HPDE6-E6E7 (cell line): ENCODE results near the gene TUBGCP6.
A peak's percentile ranks its signal among the peaks of the same experiment; 100 is the strongest.

Experiments used
- DNase-seq: peaks from one replicate; pipeline ENCODE4 v3.0.0; 2011; ENCODE audit warnings: missing footprints; ENCODE audit errors: extremely low spot score

Gene TUBGCP6

GRCh38 chr22:50250555-50251476, 6.0 kb upstream of the TUBGCP6 start, which contains the start of gene HDAC10:
Gene HDAC10, minus strand, starts transcription at chr22:50251265. Its CDS starts 233 bp downstream, at chr22:50251032.
- DNase-seq: no peak

- DNase-seq: no peak
Observed at GRCh38 chr22:50250249-50250554, 5.4 kb upstream of the TUBGCP6 start.

GRCh38 chr22:50249341-50250248, 4.8 kb upstream of the TUBGCP6 start:
- DNase-seq: no peak

- no peak for DNase-seq
Observed at GRCh38 chr22:50248196-50249081, 3.6 kb upstream of the TUBGCP6 start.

- no peak for DNase-seq
Observed at GRCh38 chr22:50247748-50248147, 2.9 kb upstream of the TUBGCP6 start.

- DNase-seq: no peak
Observed at GRCh38 chr22:50246242-50247175, 1.7 kb upstream of the TUBGCP6 start.

GRCh38 chr22:50245214-50246072, 620 bp upstream of the TUBGCP6 start:
- peak; percentile 16 for DNase-seq

- no peak for DNase-seq
Observed at GRCh38 chr22:50243685-50244419, 971 bp downstream of the TUBGCP6 start.

GRCh38 chr22:50242406-50242949, 2.3 kb downstream of the TUBGCP6 start:
- DNase-seq: no peak

GRCh38 chr22:50238755-50239154, 6.1 kb downstream of the TUBGCP6 start:
- DNase-seq: no peak

- no peak for DNase-seq
Observed at GRCh38 chr22:50236731-50237409, 8.0 kb downstream of the TUBGCP6 start.

GRCh38 chr22:50233223-50233622, 11.6 kb downstream of the TUBGCP6 start:
- DNase-seq: no peak

- no peak for DNase-seq
Observed at GRCh38 chr22:50232481-50233151, 12.2 kb downstream of the TUBGCP6 start.

- DNase-seq: no peak
Observed at GRCh38 chr22:50229370-50229769, 15.5 kb downstream of the TUBGCP6 start.

GRCh38 chr22:50228366-50228765, 16.5 kb downstream of the TUBGCP6 start:
- DNase-seq: no peak

GRCh38 chr22:50227579-50228215, 17.1 kb downstream of the TUBGCP6 start:
- no peak for DNase-seq

- DNase-seq: no peak
Observed at GRCh38 chr22:50226875-50227165, 18.0 kb downstream of the TUBGCP6 start.
